ENCODE results near the gene GPR25. TPM values are rescaled to one million over a fixed set of nuclear protein-coding genes. Genes with fewer than 3 reads are reported as not detected.

The GPR25 gene
- total RNA-seq, 3 donors from 2014 or later: 0.29 TPM; not detected in 2

- Histone ChIP-seq H3K27me3 (no peaks in the 10 kb centered on the region), H3K27ac (no peak overlapping the region), H3K36me3 (no peaks in the 10 kb centered on the region), H3K4me1 (no peaks in the 10 kb centered on the region), H3K9me3 (no peaks in the 10 kb centered on the region), H3K4me3 (no peak overlapping the region)
- no peak for DNase-seq (ENCODE audit: low spot score in 2 of 2)
- intact Hi-C loops (cut with DNase I; ENCODE audit: low total_unique reads): no loop called here
- no peak for TF ChIP-seq POLR2AphosphoS5 (IDR thresholded peaks at IDR 0.05)
- peak in 1 of 3 donors; percentile 36 for TF ChIP-seq CTCF (IDR thresholded peaks at IDR 0.05)
Measured at GRCh38 chr1:200837931-200838571, 34.7 kb upstream of the GPR25 start.

GRCh38 chr1:200838676-200839445 is 33.9 kb upstream of the GPR25 start:
- no peak overlapping the region for H3K4me3 ChIP-seq
- H3K27ac ChIP-seq: no peak overlapping the region
- H3K27me3 ChIP-seq: no peaks in the 10 kb centered on the region
- H3K36me3 ChIP-seq: no peaks in the 10 kb centered on the region
- no peaks in the 10 kb centered on the region for H3K4me1 ChIP-seq
- no peak for DNase-seq (ENCODE audit: low spot score in 2 of 2)
- intact Hi-C loops (cut with DNase I; ENCODE audit: low total_unique reads): no loop called here
- no peaks in the 10 kb centered on the region for H3K9me3 ChIP-seq
- no peak for TF ChIP-seq POLR2AphosphoS5 (IDR thresholded peaks at IDR 0.05)
- TF ChIP-seq POLR2A (IDR thresholded peaks at IDR 0.05): no peak
- TF ChIP-seq CTCF (IDR thresholded peaks at IDR 0.05): no peak

GRCh38 chr1:200845360-200845759 is 27.4 kb upstream of the GPR25 start:
- no peaks in the 10 kb centered on the region for H3K4me1 ChIP-seq
- H3K27me3 ChIP-seq: no peaks in the 10 kb centered on the region
- TF ChIP-seq POLR2AphosphoS5 (IDR thresholded peaks at IDR 0.05) (no peak), POLR2A (IDR thresholded peaks at IDR 0.05) (no peak), CTCF (IDR thresholded peaks at IDR 0.05) (no peak)
- H3K9me3 ChIP-seq: no peaks in the 10 kb centered on the region
- no peak for DNase-seq (ENCODE audit: low spot score in 2 of 2)
- H3K36me3 ChIP-seq: no peaks in the 10 kb centered on the region
- intact Hi-C loops (cut with DNase I; ENCODE audit: low total_unique reads): no loop called here
- no peak overlapping the region for H3K4me3 ChIP-seq
- H3K27ac ChIP-seq: no peak overlapping the region

GRCh38 chr1:200846398-200846797 is 26.4 kb upstream of the GPR25 start:
- H3K27me3 ChIP-seq: no peaks in the 10 kb centered on the region
- H3K9me3 ChIP-seq: no peaks in the 10 kb centered on the region
- no peak overlapping the region for H3K4me3 ChIP-seq
- no peak for DNase-seq (ENCODE audit: low spot score in 2 of 2)
- TF ChIP-seq CTCF (IDR thresholded peaks at IDR 0.05) (no peak), POLR2AphosphoS5 (IDR thresholded peaks at IDR 0.05) (no peak), POLR2A (IDR thresholded peaks at IDR 0.05) (no peak)
- H3K27ac ChIP-seq: no peak overlapping the region
- no peaks in the 10 kb centered on the region for H3K4me1 ChIP-seq
- intact Hi-C loops (cut with DNase I; ENCODE audit: low total_unique reads): no loop called here
- no peaks in the 10 kb centered on the region for H3K36me3 ChIP-seq

GRCh38 chr1:200849430-200849829 is 23.4 kb upstream of the GPR25 start:
- no peaks in the 10 kb centered on the region for H3K36me3 ChIP-seq
- intact Hi-C loops (cut with DNase I; ENCODE audit: low total_unique reads): no loop called here

More at GRCh38 chr1:200849430-200849829, 23.4 kb upstream of the GPR25 start:
- Histone ChIP-seq H3K4me3 (no peak overlapping the region), H3K9me3 (no peaks in the 10 kb centered on the region), H3K27me3 (no peaks in the 10 kb centered on the region), H3K27ac (no peak overlapping the region), H3K4me1 (no peaks in the 10 kb centered on the region)
- TF ChIP-seq CTCF (IDR thresholded peaks at IDR 0.05) (no peak), POLR2AphosphoS5 (IDR thresholded peaks at IDR 0.05) (no peak), POLR2A (IDR thresholded peaks at IDR 0.05) (no peak)
- no peak for DNase-seq (ENCODE audit: low spot score in 2 of 2)

All from breast epithelium (tissue), 4 donors.